ENCODE data around the gene TMEM247. TPM values are rescaled to one million over a fixed set of nuclear protein-coding genes. Genes with fewer than 3 reads are reported as not detected.

Gene TMEM247
- total RNA-seq, 1 experiment from 2014 or later, result not detected

DNA sequence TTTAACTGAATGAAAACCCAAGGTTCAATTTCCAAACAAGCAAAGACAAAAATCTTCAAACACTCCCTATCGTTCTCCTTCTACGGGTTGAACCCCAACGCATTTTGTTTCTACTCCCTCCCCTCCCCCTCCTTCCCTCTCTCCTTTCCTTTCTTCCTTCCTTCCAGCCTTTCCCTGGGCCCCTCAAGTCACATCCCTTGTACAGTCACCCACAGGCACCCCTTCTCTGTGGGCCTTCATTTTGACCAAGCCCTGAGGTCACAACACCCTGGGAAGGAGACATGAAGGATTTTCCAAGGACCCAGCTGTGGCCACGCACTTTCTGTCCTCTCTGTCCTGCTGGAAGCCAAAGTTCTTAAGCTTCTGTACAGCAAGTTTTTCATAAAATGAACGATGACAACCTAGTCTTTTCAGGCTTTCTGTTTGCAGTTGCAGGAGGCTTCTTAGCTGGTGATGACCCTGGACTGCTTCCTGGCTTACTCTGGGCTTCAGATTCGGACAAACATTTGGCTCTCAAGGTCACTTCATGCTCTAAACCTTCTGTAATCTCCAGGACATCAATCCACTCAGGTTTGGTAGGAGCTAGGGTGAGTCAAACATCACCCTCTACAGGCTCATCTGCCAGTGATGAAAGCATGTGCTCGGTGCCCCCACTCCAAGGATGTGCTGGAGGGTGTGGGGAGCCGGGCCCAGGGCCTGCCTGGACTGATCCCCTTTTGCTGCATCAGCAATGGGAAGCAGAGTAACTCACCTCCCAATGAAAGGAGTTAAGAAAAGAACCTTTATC, 25.5 kb downstream of the TMEM247 start:
- Histone ChIP-seq H4K20me1 (ENCODE audit: insufficient read depth, low read depth, low read length) (no peaks in the 10 kb centered on the region), H3K79me2 (ENCODE audit: low read length) (no peaks in the 10 kb centered on the region), H3K9ac (ENCODE audit: low read length) (no peak overlapping the region), H3K9me3 (ENCODE audit: low read length) (no peaks in the 10 kb centered on the region), H3K4me3 (ENCODE audit: low read length) (no peak overlapping the region), H3K9me2 (replicated peaks; ENCODE audit: insufficient read depth, low read length) (no peaks in the 10 kb centered on the region), H3K27me3 (ENCODE audit: low read length) (peaks cover 2% of the 10 kb centered on the region; the same call in 1 of the 2 replicates), H3K4me1 (ENCODE audit: low read length) (peaks cover 7% of the 10 kb centered on the region), H3K36me3 (ENCODE audit: insufficient read depth, low read length) (no peaks in the 10 kb centered on the region), H2AFZ (ENCODE audit: low read length) (no peak overlapping the region), H3K27ac (ENCODE audit: low read length) (no peak overlapping the region), H3K4me2 (ENCODE audit: low read depth, low read length, poor library complexity, severe bottlenecking) (no peak overlapping the region)
- DNase-seq, result no peak

DNA sequence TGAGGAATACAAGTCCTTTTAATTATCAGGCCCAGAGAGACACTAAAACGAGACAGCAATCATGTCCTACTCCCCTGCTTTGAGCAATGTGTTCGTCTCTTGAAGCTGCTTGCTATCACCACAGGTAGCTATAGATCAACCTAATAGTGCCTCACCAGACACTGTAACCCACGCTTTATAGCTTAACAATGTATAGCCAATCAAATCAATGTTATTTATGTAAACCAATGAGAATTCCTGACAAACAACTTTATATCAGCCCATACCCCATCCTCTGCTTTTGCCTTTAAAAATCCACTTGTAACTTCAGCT, 26.1 kb downstream of the TMEM247 start:
- Histone ChIP-seq H3K36me3 (ENCODE audit: insufficient read depth, low read length) (no peaks in the 10 kb centered on the region), H3K9me2 (replicated peaks; ENCODE audit: insufficient read depth, low read length) (no peaks in the 10 kb centered on the region), H2AFZ (ENCODE audit: low read length) (no peak overlapping the region), H3K27me3 (ENCODE audit: low read length) (peaks cover 2% of the 10 kb centered on the region; the same call in 1 of the 2 replicates), H3K9ac (ENCODE audit: low read length) (no peak overlapping the region), H3K4me1 (ENCODE audit: low read length) (peaks cover 2% of the 10 kb centered on the region), H4K20me1 (ENCODE audit: insufficient read depth, low read depth, low read length) (no peaks in the 10 kb centered on the region), H3K4me2 (ENCODE audit: low read depth, low read length, poor library complexity, severe bottlenecking) (no peak overlapping the region), H3K27ac (ENCODE audit: low read length) (no peak overlapping the region), H3K4me3 (ENCODE audit: low read length) (no peak overlapping the region), H3K79me2 (ENCODE audit: low read length) (no peaks in the 10 kb centered on the region), H3K9me3 (ENCODE audit: low read length) (no peaks in the 10 kb centered on the region)
- DNase-seq, result no peak

DNA sequence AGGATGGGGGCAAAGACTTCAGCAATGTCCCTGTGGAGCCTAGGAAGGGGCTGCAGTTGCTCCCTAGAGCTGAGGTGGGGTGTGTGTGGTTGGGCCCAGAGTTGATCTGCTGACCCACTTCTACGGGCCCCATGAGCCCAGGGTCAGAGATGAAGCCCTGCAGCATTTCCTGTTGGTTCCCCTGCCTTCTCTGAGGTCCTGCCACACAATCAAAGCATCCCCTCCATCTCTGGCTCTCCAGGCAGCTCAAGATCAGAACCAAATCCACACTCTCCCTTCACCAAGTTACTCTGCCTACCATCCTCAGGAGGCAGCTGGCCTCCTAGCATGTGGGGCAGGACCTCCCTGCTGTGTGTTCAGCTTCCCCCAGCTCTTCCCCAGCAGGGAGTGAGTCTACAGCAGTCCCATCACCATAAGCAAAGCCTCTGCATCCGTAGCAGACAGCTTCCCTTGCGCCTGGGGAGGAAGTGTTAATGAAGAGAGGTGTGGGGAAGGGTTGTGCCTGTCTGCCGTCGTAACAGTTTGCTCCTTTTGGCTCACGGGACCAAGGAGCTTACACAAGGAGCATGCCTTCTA, 26.9 kb downstream of the TMEM247 start:
- Histone ChIP-seq H3K9me2 (replicated peaks; ENCODE audit: insufficient read depth, low read length) (no peaks in the 10 kb centered on the region), H3K27ac (ENCODE audit: low read length) (no peak overlapping the region), H3K9me3 (ENCODE audit: low read length) (no peaks in the 10 kb centered on the region), H4K20me1 (ENCODE audit: insufficient read depth, low read depth, low read length) (no peaks in the 10 kb centered on the region), H3K4me3 (ENCODE audit: low read length) (no peak overlapping the region), H3K36me3 (ENCODE audit: insufficient read depth, low read length) (no peaks in the 10 kb centered on the region), H3K9ac (ENCODE audit: low read length) (no peak overlapping the region), H3K4me1 (ENCODE audit: low read length) (no peaks in the 10 kb centered on the region), H2AFZ (ENCODE audit: low read length) (no peak overlapping the region), H3K79me2 (ENCODE audit: low read length) (no peaks in the 10 kb centered on the region), H3K27me3 (ENCODE audit: low read length) (peaks cover 2% of the 10 kb centered on the region; the same call in 1 of the 2 replicates), H3K4me2 (ENCODE audit: low read depth, low read length, poor library complexity, severe bottlenecking) (no peak overlapping the region)
- DNase-seq, result no peak

DNA sequence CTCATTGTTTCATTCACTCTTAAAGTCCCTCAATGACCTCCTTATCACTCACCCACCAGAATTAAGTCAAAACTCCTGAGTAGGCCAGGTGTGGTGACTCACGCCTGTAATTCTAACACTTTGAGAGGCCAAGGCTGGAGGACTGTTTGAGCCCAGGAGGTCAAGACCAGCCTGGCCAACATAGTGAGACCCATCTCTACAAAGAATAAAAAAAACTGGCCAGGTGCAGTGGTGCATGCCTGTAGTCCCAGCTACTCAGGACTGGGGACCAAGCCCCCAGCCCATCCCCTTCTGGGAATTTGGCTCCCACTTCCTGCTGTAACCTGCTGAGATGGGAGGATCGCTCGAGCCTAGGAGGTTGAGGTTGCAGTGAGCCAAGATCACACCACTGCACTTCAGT, 28.9 kb downstream of the TMEM247 start:
- DNase-seq, result no peak
- no peak overlapping the region for H3K9ac ChIP-seq (ENCODE audit: low read length)
- H4K20me1 ChIP-seq (ENCODE audit: insufficient read depth, low read depth, low read length), result no peaks in the 10 kb centered on the region
- H3K4me1 ChIP-seq (ENCODE audit: low read length), result no peaks in the 10 kb centered on the region
- H3K27me3 ChIP-seq (ENCODE audit: low read length), result no peaks in the 10 kb centered on the region
- no peaks in the 10 kb centered on the region for H3K36me3 ChIP-seq (ENCODE audit: insufficient read depth, low read length)
- no peak overlapping the region for H3K27ac ChIP-seq (ENCODE audit: low read length)
- no peak overlapping the region for H3K4me2 ChIP-seq (ENCODE audit: low read depth, low read length, poor library complexity, severe bottlenecking)
- H3K79me2 ChIP-seq (ENCODE audit: low read length), result no peaks in the 10 kb centered on the region
- H3K9me2 ChIP-seq (replicated peaks; ENCODE audit: insufficient read depth, low read length), result no peaks in the 10 kb centered on the region
- no peaks in the 10 kb centered on the region for H3K9me3 ChIP-seq (ENCODE audit: low read length)
- H2AFZ ChIP-seq (ENCODE audit: low read length), result no peak overlapping the region
- H3K4me3 ChIP-seq (ENCODE audit: low read length), result no peak overlapping the region

DNA sequence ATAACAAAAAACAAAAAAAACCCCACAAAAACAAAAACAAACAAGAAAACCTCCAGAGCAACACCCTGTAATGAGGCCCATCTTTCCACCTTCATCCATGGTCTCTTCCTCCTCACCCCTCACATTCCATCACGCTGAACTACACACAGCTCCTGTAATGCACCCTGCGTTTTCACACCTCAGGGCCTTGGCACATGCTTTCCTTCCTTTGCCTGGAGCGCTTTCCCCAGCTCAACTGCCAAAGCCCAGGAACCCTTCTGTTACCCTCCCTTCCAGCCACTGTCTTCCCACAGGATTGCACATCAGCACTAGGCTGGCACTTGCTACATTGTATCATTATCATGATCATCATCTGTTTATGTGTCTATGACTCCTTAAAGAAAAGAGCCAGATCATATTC, 29.4 kb downstream of the TMEM247 start:
- H3K27me3 ChIP-seq (ENCODE audit: low read length), result no peaks in the 10 kb centered on the region
- H3K9ac ChIP-seq (ENCODE audit: low read length), result no peak overlapping the region
- H3K27ac ChIP-seq (ENCODE audit: low read length), result no peak overlapping the region
- H3K4me1 ChIP-seq (ENCODE audit: low read length), result no peaks in the 10 kb centered on the region
- DNase-seq, result no peak
- H4K20me1 ChIP-seq (ENCODE audit: insufficient read depth, low read depth, low read length), result no peaks in the 10 kb centered on the region
- H3K4me3 ChIP-seq (ENCODE audit: low read length), result no peak overlapping the region
- H3K79me2 ChIP-seq (ENCODE audit: low read length), result no peaks in the 10 kb centered on the region
- H2AFZ ChIP-seq (ENCODE audit: low read length), result no peak overlapping the region
- H3K36me3 ChIP-seq (ENCODE audit: insufficient read depth, low read length), result no peaks in the 10 kb centered on the region
- H3K9me2 ChIP-seq (replicated peaks; ENCODE audit: insufficient read depth, low read length), result no peaks in the 10 kb centered on the region
- H3K4me2 ChIP-seq (ENCODE audit: low read depth, low read length, poor library complexity, severe bottlenecking), result no peak overlapping the region
- no peaks in the 10 kb centered on the region for H3K9me3 ChIP-seq (ENCODE audit: low read length)

DNA sequence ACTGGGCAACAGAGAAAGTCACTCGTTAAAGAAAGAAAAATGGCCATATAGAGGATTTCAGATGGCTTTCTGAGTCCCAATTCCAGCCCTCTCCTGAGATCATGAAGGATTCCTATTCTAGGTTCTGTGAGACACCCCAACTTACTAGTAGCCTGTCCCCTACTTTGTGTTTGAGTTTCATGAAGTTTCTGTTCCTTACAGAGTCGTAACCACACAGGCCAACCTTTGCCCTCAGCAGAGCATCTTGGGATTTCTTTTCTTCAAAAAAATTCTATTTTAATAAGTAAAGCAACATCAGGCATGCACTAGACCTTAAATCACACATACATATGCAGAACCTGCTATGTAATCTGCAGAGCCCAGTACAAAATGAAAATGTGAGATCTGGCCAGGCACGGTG, 30.4 kb downstream of the TMEM247 start:
- Histone ChIP-seq H3K79me2 (ENCODE audit: low read length) (no peaks in the 10 kb centered on the region), H3K4me3 (ENCODE audit: low read length) (no peak overlapping the region), H3K27ac (ENCODE audit: low read length) (no peak overlapping the region), H3K9me3 (ENCODE audit: low read length) (0 out of 2 replicates have a peak, but pooled peaks cover 4% of the 10 kb centered on the region), H3K4me2 (ENCODE audit: low read depth, low read length, poor library complexity, severe bottlenecking) (no peak overlapping the region), H4K20me1 (ENCODE audit: insufficient read depth, low read depth, low read length) (no peaks in the 10 kb centered on the region), H3K4me1 (ENCODE audit: low read length) (no peaks in the 10 kb centered on the region), H3K9ac (ENCODE audit: low read length) (no peak overlapping the region), H3K9me2 (replicated peaks; ENCODE audit: insufficient read depth, low read length) (no peaks in the 10 kb centered on the region), H2AFZ (ENCODE audit: low read length) (no peak overlapping the region), H3K36me3 (ENCODE audit: insufficient read depth, low read length) (no peaks in the 10 kb centered on the region), H3K27me3 (ENCODE audit: low read length) (no peaks in the 10 kb centered on the region; the same call in 1 of the 2 replicates)
- no peak for DNase-seq

DNA sequence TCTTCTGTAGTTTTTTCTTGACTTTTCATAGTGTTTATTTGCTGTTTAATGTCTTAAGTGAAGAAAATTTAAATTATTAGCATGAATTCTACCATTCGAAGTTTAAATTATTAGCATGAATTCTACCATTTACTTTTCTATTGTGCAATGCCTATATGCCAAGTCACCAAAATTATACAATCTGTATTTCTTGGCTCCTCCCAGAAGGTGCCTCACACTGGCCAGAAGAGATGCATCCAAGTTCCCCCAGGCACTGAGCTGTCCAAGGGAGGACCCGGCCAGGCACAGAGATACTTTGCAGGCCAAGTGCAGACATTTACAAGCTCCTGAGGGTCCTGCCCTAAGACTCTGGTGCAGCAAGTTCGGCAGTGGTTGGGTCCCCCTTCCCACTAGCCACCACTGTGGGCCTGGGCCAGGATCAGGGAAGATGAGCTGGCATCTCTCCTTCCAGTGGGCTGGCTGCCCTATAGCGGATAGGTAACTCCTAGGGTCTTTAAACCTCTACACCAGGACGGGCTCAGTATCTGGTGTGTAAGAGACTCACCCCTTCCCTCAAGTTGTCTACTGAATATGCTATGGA, 31.3 kb downstream of the TMEM247 start:
- no peak for DNase-seq
- Histone ChIP-seq H3K9me2 (replicated peaks; ENCODE audit: insufficient read depth, low read length) (no peaks in the 10 kb centered on the region), H3K4me2 (ENCODE audit: low read depth, low read length, poor library complexity, severe bottlenecking) (no peak overlapping the region), H4K20me1 (ENCODE audit: insufficient read depth, low read depth, low read length) (no peaks in the 10 kb centered on the region), H3K27me3 (ENCODE audit: low read length) (no peaks in the 10 kb centered on the region; the same call in 1 of the 2 replicates), H3K9ac (ENCODE audit: low read length) (no peak overlapping the region), H3K79me2 (ENCODE audit: low read length) (no peaks in the 10 kb centered on the region), H3K27ac (ENCODE audit: low read length) (no peak overlapping the region), H3K9me3 (ENCODE audit: low read length) (0 out of 2 replicates have a peak, but pooled peaks cover 4% of the 10 kb centered on the region), H3K36me3 (ENCODE audit: insufficient read depth, low read length) (no peaks in the 10 kb centered on the region), H3K4me3 (ENCODE audit: low read length) (no peak overlapping the region), H2AFZ (ENCODE audit: low read length) (no peak overlapping the region), H3K4me1 (ENCODE audit: low read length) (no peaks in the 10 kb centered on the region)

DNA sequence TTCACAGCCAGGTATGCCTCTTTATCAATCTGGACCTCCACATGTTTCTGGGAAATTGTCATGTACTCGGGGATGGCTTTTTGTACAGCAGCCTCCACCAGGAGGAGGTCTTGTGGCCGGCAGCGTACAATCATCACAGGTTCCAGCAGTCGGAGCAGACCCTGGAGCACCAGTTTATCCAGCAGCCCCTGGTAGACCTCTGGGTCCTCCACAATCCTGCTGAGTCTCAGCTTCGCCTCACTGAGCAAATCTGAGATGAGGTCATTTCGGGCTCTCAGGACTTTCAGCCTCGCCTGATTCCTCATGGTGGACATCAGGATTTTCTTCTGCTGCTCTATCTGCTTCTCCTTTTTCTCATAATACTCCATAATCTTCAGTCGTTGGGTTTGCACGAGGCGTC, 32.8 kb downstream of the TMEM247 start:
- DNase-seq, result no peak
- no peaks in the 10 kb centered on the region for H3K9me2 ChIP-seq (replicated peaks; ENCODE audit: insufficient read depth, low read length)

More for the DNA sequence above, 32.8 kb downstream of the TMEM247 start:
- Histone ChIP-seq H3K27ac (ENCODE audit: low read length) (no peak overlapping the region), H3K36me3 (ENCODE audit: insufficient read depth, low read length) (no peaks in the 10 kb centered on the region), H4K20me1 (ENCODE audit: insufficient read depth, low read depth, low read length) (no peaks in the 10 kb centered on the region), H3K9ac (ENCODE audit: low read length) (no peak overlapping the region), H3K4me3 (ENCODE audit: low read length) (no peak overlapping the region), H3K4me2 (ENCODE audit: low read depth, low read length, poor library complexity, severe bottlenecking) (no peak overlapping the region), H3K4me1 (ENCODE audit: low read length) (no peaks in the 10 kb centered on the region), H2AFZ (ENCODE audit: low read length) (no peak overlapping the region), H3K79me2 (ENCODE audit: low read length) (no peaks in the 10 kb centered on the region), H3K9me3 (ENCODE audit: low read length) (0 out of 2 replicates have a peak, but pooled peaks cover 4% of the 10 kb centered on the region), H3K27me3 (ENCODE audit: low read length) (no peaks in the 10 kb centered on the region; the same call in 1 of the 2 replicates)

All from Karpas-422 (cell line).